RCC 7860 (cell line): ENCODE data around the gene DTWD2.
"Not testable (repeated sequence)": the region's sequence is repeated elsewhere in the genome, so short reads cannot be mapped to it uniquely, and the experiment has no call there.

Experiments used
- DNase-seq: peaks from one replicate; pipeline ENCODE4 v3.0.0-alpha.2; 2015; ENCODE audit warnings: low spot score
- FAIRE-seq: peaks from 2 replicates; lab custom pipeline; 2012; peaks lifted over from hg19 to GRCh38; lab: Jason Lieb, UNC

The DTWD2 gene

GRCh38 chr5:118883362-118883761, 105.0 kb downstream of the DTWD2 start:
- FAIRE-seq, result no peak
- no peak for DNase-seq

- FAIRE-seq (no peak), DNase-seq (no peak)
These were observed 105.7 kb downstream of the DTWD2 start for GRCh38 chr5:118882666-118883065.

DNA sequence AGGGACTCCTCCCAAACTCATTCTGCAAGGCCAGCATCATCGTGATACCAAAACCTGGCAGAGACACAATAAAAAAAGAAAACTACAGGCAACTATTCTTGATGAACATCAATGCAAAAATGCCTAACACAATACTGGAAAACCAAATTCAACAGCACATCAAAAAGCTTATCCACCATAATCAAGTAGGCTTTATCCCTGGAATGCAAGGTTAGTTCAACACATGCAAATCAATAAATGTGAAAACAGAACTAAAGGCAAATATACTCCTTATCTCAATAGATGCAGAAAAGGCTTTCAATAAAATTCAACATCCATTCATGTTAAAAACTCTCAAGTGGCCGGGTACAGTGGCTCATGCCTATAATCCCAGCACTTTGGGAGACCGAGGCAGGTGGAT, 111.5 kb downstream of the DTWD2 start:
- DNase-seq, FAIRE-seq: not testable (repeated sequence)

- DNase-seq (no peak), FAIRE-seq (no peak)
These were observed 113.2 kb downstream of the DTWD2 start for GRCh38 chr5:118875131-118875530.

GRCh38 chr5:118873417-118873816, 114.9 kb downstream of the DTWD2 start:
- FAIRE-seq, result no peak
- DNase-seq, result no peak

GRCh38 chr5:118863345-118863744, 125.0 kb downstream of the DTWD2 start:
- DNase-seq, result no peak
- no peak for FAIRE-seq

DNA sequence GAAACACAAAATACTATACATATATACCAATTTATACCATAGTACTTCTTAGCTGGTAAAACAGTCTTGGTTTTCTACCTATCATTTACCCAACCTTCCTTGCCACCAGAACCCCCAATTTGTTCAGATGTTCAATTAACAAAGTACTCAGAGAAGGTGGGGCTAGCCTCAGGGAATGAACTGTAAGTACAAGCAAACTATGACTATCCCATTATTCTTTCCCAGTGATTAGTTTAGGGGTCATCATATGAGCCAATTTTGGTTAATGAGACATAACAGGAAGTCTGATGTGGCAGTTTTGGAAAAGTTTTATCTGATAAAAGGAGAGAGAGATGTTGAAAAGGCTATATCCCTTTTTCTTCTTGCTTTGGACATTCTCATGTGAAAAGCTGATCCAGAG, 125.8 kb downstream of the DTWD2 start:
- DNase-seq, result no peak
- FAIRE-seq, result no peak

DNA sequence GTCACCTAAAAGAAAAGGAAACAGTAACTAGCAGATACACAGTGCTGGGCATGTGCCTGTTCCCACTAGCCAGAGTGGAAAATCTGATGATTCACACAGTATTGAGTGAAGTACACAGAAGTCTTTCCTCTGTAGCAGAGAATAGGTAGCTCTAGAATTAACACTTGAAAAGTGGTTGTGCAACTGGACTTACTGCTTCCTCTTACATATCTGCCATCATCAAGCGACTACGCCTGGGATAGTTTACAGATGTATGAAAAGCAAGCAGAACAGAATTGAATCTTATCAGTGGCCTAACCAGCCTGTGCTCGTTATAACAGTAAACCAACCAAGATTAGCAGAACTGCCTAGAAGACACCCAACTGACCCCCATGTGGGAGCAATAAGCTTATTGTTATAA, 130.6 kb downstream of the DTWD2 start:
- FAIRE-seq, result no peak
- no peak for DNase-seq

DNA sequence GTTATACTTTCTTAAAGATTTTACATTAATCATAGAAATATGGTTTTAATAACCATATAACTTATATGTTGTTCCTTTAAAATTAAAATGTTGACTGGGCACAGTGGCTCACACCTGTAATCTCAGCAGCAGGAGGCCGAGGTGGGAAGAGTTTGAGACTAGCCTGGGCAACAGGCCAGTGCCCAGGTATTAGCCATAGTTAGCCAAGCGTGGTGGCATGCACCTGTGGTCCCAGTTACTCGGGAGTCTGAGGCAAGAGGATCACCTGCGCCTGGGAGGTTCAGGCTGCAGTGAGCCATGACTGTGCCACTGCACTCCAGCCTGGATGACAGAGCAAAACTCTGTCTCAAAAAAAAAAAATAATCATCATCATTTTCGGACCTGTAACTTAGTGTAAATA, 133.5 kb downstream of the DTWD2 start:
- FAIRE-seq (no peak), DNase-seq (no peak)

DNA sequence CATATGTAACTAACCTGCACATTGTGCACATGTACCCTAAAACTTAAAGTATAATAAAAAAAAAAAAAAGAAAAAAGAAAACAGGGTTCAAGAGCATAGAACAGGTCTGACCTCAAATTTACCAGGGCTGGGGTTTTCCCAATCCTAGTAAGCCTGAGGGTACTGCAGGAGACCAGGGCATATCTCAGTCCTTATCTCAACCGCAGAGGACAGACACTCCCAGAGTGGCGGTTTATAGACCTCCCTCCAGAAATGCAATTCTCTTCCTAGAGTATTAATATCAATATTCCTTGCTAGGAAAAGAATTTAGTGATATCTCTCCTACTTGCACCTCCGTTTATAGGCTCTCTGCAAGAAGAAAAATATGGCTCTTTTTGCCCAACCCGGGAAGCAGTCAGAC, 136.6 kb downstream of the DTWD2 start:
- FAIRE-seq, DNase-seq: not testable (repeated sequence)

DNA sequence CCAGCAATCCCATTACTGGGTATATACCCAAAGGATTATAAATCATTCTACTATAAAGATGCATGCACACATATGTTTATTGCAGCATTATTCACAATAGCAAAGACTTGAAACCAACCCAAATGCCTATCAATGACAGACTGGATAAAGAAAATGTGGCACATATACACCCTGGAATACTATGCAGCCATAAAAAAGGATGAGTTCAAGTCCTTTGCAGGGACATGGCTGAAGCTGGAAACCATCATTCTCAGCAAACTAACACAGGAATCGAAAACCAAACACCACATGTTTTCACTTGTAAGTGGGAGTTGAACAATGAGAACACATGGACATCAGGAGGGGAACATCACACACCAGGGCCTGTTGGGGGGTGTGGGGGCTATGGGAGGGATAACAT, 138.8 kb downstream of the DTWD2 start:
- not testable (repeated sequence) for DNase-seq, FAIRE-seq

GRCh38 chr5:118844351-118844750, 144.0 kb downstream of the DTWD2 start:
- DNase-seq (no peak), FAIRE-seq (no peak)

- FAIRE-seq (no peak), DNase-seq (no peak)
These were observed 153.6 kb downstream of the DTWD2 start for GRCh38 chr5:118834710-118835109.

DNA sequence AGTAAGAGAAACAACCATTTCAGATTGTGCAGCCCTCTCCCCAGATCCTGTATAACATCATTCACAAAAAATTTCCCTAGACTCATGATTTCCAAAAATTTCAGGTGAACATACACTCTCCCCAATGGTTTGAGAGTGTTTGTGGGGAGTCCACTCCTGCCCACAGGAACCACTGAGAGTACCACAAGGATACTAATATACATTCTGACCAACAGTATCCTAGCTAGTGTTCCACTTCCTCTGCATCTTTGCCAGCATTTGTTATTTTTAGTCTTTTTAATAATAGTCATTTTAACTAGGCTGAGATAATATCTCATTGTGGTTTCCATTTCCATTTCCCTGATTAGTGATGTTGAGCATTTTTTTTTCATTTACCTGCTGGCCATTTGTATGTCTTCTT, 155.4 kb downstream of the DTWD2 start:
- FAIRE-seq (no peak), DNase-seq (no peak)

DNA sequence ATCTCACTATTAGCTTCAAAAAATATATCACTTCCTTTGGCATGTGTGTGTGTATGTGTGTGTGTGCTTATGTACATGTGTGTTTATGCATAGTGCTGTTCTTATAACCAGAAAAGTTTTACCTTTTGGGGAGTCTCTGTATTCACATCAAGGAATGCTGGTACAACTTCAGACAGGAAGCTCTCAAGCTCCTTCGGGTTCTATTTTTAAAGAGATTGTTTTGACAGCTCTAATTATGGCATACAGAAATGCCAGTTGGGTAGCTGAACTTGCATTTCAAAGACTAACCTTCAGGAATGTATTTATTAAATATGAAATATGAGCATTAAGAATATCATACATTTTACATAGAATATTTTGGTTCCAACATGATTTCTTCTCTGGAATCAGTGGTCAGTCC, 163.1 kb downstream of the DTWD2 start:
- DNase-seq (no peak), FAIRE-seq (no peak)

DNA sequence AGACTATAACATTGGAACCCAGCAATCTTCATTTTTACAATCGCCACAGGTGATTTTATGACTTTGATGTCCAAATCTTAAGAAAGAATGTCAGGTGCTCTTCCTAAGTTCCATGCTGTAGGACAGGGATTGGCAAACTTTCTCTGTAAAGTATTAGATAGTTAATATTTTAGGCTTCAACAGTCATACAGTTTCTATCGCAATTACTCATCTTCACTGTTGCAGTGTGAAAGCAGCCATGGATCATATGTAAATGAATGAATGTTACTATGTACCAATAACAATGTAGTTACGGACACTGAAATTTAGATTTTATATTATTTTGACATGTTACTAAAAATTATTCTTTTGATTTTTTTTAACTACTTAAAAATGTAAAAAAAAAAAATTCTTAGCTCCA, 169.7 kb downstream of the DTWD2 start:
- no peak for FAIRE-seq
- no peak for DNase-seq

GRCh38 chr5:118808441-118808840, 179.9 kb downstream of the DTWD2 start:
- FAIRE-seq (no peak), DNase-seq (no peak)

DNA sequence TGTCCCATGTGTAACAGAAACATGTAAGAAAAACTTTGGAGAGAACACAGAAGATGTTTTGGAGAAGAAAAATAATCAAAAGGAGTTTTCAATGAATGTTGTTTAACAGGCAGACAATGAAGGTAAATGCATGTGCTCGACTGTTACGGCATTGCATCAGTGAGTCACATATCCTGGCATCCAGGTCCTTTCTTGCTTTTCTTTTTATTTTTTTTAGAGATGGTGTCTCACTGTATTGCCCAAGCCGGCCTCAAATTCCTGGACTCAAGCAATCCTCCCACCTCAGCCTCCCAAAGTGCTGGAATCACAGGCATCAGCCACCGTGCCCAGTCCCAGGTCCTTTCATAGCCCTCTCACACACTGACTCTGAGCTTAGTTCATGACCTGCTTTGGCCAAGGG, 181.8 kb downstream of the DTWD2 start:
- FAIRE-seq (no peak), DNase-seq (no peak)

- no peak for DNase-seq
- no peak for FAIRE-seq
These were observed 186.0 kb downstream of the DTWD2 start for GRCh38 chr5:118802335-118802734.

DNA sequence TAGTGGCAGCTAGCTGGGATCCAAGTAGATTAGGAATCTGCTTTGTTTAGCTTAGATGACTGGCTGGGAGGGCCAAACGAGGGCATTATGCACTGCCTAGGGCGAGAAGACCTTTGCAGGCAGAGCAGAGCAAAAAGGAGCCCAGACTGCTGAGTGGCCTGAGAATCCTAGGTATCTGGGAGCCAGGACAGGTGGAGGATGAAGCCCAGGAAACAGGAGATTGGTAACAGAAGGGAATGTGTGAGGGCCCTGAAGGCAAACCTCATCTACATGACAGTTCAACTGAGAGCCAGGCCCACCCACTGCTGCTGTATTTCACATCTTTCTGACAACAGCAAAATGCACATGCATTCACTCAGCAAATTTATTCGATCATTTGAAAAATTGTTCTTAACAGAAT, 192.3 kb downstream of the DTWD2 start:
- no peak for FAIRE-seq
- no peak for DNase-seq

GRCh38 chr5:118794281-118794680, 194.1 kb downstream of the DTWD2 start:
- FAIRE-seq, result no peak

DNA sequence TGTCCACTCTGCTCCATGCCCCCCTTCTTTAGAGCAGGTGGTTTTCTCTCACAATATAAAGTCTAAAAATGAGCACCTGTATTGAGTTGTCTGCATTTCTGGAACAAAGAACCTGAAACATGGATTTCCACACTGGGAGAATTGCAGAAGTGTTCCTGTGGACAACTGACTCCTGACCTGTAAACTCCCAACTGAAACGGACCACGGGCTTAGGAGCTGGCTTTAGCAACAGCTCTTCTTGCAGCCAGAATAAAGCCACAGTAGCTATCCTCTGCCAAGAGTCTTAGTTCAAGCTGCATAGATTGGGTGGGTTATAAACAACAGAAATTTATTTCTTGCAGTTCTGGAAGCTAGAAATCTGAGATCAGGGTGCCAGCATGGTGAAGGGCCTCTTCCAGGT, 194.7 kb downstream of the DTWD2 start:
- DNase-seq, result no peak
- no peak for FAIRE-seq

More at GRCh38 chr5:118794281-118794680, 194.1 kb downstream of the DTWD2 start:
- no peak for DNase-seq

GRCh38 chr5:118793091-118793490, 195.3 kb downstream of the DTWD2 start:
- DNase-seq, result no peak
- no peak for FAIRE-seq
